ENCODE measurements around the gene EID2B.

Gene EID2B

GRCh38 chr19:39499932-39500331 is 32.7 kb downstream of the EID2B start:
- no peak for DNase-seq

- DNase-seq = peak in 4 of 56 donors; percentile 3 to 43 (median 22)
Observed at GRCh38 chr19:39498798-39499642, 33.6 kb downstream of the EID2B start, which contains the start of gene DLL3. Gene DLL3 (plus strand): TSS chr19:39498947. CDS start chr19:39498975, 28 bp downstream.

- peak in 31 of 56 donors; percentile 7 to 52 (median 20) for DNase-seq
Observed at GRCh38 chr19:39497996-39498797, 34.5 kb downstream of the EID2B start.

- peak in 1 of 56 donors; percentile 6 for DNase-seq
Observed at GRCh38 chr19:39497701-39497995, 35.0 kb downstream of the EID2B start.

- no peak for DNase-seq
Observed at GRCh38 chr19:39496063-39496462, 36.6 kb downstream of the EID2B start.

- DNase-seq = no peak
Observed at GRCh38 chr19:39494661-39495060, 38.0 kb downstream of the EID2B start.

- DNase-seq = no peak
Observed at GRCh38 chr19:39492788-39493187, 39.9 kb downstream of the EID2B start.

- no peak for DNase-seq
Observed at GRCh38 chr19:39492225-39492624, 40.4 kb downstream of the EID2B start.

GRCh38 chr19:39489756-39490155 is 42.9 kb downstream of the EID2B start:
- DNase-seq = no peak

- DNase-seq = no peak
Observed at GRCh38 chr19:39483141-39483540, 49.5 kb downstream of the EID2B start.

GRCh38 chr19:39481676-39482075 is 51.0 kb downstream of the EID2B start:
- DNase-seq = no peak

- no peak for DNase-seq
Observed at GRCh38 chr19:39481229-39481545, 51.5 kb downstream of the EID2B start.
